ENCODE results near the gene EVC2.

The EVC2 gene

DNA sequence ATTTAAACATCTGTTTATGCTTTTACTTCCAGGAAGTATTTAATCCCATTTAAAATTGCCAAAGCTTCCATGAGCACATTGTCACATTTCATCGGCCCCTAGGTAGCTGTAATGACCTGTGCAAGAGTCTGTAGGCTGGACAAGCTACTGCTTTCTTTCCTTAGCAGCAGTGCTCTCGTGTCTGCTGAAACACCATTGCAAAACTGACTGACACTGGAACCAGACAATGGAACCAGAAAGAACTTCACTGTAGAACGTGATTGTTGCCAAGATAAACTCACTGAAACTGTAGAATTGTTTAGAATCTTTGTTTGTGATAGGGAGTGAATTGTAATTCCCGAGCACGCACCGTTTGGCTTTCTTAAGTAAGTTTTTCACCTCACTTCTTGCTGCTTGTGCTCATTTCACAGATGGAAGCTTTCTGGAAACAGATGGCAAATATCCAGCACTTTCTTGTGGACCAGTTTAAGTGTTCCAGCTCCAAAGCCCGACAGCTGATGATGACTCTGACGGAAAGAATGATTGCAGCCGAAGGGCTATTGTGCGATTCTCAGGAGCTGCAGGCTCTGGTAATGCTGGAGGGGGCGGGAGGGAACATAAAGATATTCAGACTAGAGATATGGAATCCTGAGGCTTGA is 39.5 kb upstream of the EVC2 start:
- TF ChIP-seq, protein P1, sequence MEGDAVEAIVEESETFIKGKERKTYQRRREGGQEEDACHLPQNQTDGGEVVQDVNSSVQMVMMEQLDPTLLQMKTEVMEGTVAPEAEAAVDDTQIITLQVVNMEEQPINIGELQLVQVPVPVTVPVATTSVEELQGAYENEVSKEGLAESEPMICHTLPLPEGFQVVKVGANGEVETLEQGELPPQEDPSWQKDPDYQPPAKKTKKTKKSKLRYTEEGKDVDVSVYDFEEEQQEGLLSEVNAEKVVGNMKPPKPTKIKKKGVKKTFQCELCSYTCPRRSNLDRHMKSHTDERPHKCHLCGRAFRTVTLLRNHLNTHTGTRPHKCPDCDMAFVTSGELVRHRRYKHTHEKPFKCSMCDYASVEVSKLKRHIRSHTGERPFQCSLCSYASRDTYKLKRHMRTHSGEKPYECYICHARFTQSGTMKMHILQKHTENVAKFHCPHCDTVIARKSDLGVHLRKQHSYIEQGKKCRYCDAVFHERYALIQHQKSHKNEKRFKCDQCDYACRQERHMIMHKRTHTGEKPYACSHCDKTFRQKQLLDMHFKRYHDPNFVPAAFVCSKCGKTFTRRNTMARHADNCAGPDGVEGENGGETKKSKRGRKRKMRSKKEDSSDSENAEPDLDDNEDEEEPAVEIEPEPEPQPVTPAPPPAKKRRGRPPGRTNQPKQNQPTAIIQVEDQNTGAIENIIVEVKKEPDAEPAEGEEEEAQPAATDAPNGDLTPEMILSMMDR (IDR thresholded peaks at IDR 0.05): no peak
- no peaks in the 10 kb centered on the region for H3K4me1 ChIP-seq (ENCODE audit: control insufficient read depth in 1 of 2, insufficient read depth in 1 of 2, low read depth in 1 of 2, low read length in 1 of 2)
- no peaks in the 10 kb centered on the region for H3K27me3 ChIP-seq
- H3K36me3 ChIP-seq: no peaks in the 10 kb centered on the region
- H3K9me3 ChIP-seq: no peaks in the 10 kb centered on the region
- H3K27ac ChIP-seq: no peak overlapping the region
- H3K4me3 ChIP-seq (ENCODE audit: low read depth in 1 of 2, low read length in 1 of 2): no peak overlapping the region

DNA sequence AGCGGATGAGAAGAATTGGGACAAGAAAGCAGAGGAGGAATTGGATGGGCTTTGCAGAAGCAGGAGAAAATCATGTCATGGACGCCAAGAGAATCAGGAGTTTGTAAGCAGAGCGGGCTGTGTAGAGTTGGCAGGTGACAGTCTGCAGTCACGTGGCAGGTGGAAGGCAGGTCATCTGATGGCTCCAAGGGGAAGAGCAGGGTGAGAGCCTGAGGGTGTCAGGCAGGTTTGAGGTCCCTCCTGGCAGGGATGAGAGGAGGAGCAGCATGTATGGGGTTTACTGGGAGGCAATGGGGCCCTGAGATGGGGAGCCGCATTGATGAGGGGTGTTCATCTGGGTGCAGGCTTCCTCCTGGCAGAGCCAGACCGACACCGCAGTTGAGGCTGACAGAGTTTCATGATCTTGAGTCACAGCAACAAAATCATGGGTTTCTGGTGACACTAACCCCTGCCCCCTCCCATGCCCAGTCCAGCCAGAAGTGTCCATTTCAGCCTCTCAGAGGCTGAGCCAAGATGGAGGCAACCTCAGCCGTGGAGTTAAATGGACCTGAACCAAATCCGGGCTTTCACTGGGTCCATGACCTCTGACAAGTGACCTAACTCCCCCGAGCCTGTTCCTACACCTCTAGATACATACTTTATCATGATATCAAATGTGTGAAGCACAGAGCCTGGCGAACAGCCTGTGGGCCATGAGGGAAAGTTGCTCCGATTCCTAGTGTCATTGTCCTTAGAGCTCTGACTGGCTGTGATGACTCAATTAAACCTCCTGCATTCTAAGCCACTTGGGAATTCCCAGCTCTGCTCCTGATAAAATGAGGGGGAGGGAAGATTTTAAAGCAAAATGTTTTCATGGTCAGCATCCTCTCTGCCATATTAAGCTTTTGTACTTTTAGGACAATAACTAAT is 38.7 kb upstream of the EVC2 start:
- Histone ChIP-seq H3K4me1 (ENCODE audit: control insufficient read depth in 1 of 2, insufficient read depth in 1 of 2, low read depth in 1 of 2, low read length in 1 of 2) (no peaks in the 10 kb centered on the region), H3K36me3 (no peaks in the 10 kb centered on the region), H3K9me3 (no peaks in the 10 kb centered on the region), H3K27me3 (no peaks in the 10 kb centered on the region), H3K4me3 (ENCODE audit: low read depth in 1 of 2, low read length in 1 of 2) (no peak overlapping the region), H3K27ac (no peak overlapping the region)
- TF ChIP-seq, protein P1 (IDR thresholded peaks at IDR 0.05): no peak

DNA sequence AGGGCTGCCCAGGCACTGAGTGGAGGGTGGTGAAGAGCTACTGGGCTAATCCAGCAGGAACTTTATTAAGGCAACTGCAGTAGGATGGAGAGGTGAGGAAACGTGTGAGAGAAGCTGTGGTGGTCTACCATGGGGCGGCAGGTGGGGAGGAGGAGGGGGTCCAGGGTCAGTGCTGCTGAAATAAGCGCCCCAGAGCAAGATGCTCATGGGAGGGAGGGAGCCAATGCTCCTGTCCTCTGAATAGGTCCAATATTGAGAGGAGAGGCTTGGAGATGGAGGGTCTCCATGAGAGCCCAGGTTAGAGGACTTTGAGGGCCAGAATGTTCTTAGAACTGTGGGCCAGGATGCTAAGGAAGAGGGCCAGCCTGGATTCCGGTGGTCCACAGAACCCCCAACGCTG is 37.9 kb upstream of the EVC2 start:
- no peaks in the 10 kb centered on the region for H3K4me1 ChIP-seq (ENCODE audit: control insufficient read depth in 1 of 2, insufficient read depth in 1 of 2, low read depth in 1 of 2, low read length in 1 of 2)
- TF ChIP-seq, protein P1 (IDR thresholded peaks at IDR 0.05): no peak
- H3K4me3 ChIP-seq (ENCODE audit: low read depth in 1 of 2, low read length in 1 of 2): no peak overlapping the region
- H3K27me3 ChIP-seq: no peaks in the 10 kb centered on the region
- H3K36me3 ChIP-seq: no peaks in the 10 kb centered on the region
- H3K27ac ChIP-seq: no peak overlapping the region
- H3K9me3 ChIP-seq: no peaks in the 10 kb centered on the region

DNA sequence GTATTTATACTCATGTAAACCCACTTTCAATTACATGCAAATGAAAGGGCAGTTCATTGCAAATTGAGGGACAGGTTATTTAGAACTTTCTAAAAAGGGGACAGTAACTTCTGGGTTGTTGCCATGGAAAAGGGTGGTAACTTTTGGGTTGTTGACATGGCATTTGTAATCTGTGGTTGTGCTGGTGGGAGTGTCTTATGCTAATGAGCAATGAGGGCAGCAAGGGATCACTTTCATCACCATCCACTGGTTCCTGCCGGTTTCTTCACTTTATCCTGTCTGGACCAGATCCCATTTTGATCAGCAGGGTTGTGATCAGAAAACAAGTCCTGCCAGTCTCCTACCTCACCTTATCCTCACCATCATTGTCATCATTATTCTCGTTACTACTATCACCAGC is 34.6 kb upstream of the EVC2 start:
- TF ChIP-seq, protein P1 (IDR thresholded peaks at IDR 0.05): no peak
- Histone ChIP-seq H3K27me3 (no peaks in the 10 kb centered on the region), H3K9me3 (no peaks in the 10 kb centered on the region), H3K27ac (no peak overlapping the region), H3K4me1 (ENCODE audit: control insufficient read depth in 1 of 2, insufficient read depth in 1 of 2, low read depth in 1 of 2, low read length in 1 of 2) (no peaks in the 10 kb centered on the region), H3K4me3 (ENCODE audit: low read depth in 1 of 2, low read length in 1 of 2) (no peak overlapping the region), H3K36me3 (no peaks in the 10 kb centered on the region)

DNA sequence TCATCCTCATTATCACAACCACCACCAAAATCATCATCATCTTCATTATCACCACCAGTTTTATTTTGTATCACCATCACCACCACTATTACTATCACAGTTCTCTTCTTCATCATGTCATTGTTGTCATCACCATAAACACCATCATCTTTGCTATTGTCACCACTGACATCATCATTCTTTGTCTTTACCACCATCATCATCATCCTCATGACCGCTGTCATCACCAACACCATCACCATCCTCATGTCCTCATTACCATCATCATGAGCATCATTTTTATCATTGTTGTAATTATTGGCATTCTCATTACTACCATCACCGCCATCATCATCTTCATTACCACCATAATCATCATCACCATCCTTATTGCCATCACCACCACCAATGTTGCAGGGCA is 34.0 kb upstream of the EVC2 start:
- H3K27me3 ChIP-seq: no peaks in the 10 kb centered on the region
- H3K27ac ChIP-seq: no peak overlapping the region
- no peak overlapping the region for H3K4me3 ChIP-seq (ENCODE audit: low read depth in 1 of 2, low read length in 1 of 2)
- H3K9me3 ChIP-seq: no peaks in the 10 kb centered on the region
- H3K36me3 ChIP-seq: no peaks in the 10 kb centered on the region
- TF ChIP-seq, protein P1 (IDR thresholded peaks at IDR 0.05): no peak
- no peaks in the 10 kb centered on the region for H3K4me1 ChIP-seq (ENCODE audit: control insufficient read depth in 1 of 2, insufficient read depth in 1 of 2, low read depth in 1 of 2, low read length in 1 of 2)
